Aorta (tissue), 5 donors: ENCODE results near the gene HIPK2. TPM values are rescaled to one million over a fixed set of nuclear protein-coding genes. Genes with fewer than 3 reads are reported as not detected.

Experiments
- ATAC-seq: fragments of 200-7000 bp; cut with Tn5 transposase; one replicate; pipeline ENCODE4 v1.9.1; 2022; ENCODE audit warnings: moderate library complexity; ENCODE audit not compliant: low FRiP score
- DNase-seq, 2 donors: peaks; one replicate each; pipeline ENCODE4 v3.0.0-alpha.2; 2020
- H3K27ac ChIP-seq, 2 donors: one replicate each; pipeline ENCODE4 v1.5.1; 2013; ENCODE audit warnings: low read length in 2 of 2, mild to moderate bottlenecking in 2 of 2, moderate library complexity in 2 of 2, control low read depth in 1 of 2, inconsistent platforms in 1 of 2, low read depth in 1 of 2
- H3K27me3 ChIP-seq, 2 donors: one replicate each; pipeline ENCODE4 v1.6.1; 2013; ENCODE audit warnings: control low read depth in 1 of 2, low read length in 1 of 2, mild to moderate bottlenecking in 1 of 2, moderate library complexity in 1 of 2; ENCODE audit not compliant: insufficient read depth in 2 of 2, control insufficient read depth in 1 of 2
- H3K36me3 ChIP-seq, 2 donors: one replicate each; pipeline ENCODE4 v1.6.1; 2013; ENCODE audit warnings: control low read depth in 1 of 2, low read length in 1 of 2, mild to moderate bottlenecking in 1 of 2; ENCODE audit not compliant: insufficient read depth in 2 of 2, control insufficient read depth in 1 of 2
- H3K4me1 ChIP-seq, 2 donors: one replicate each; pipeline ENCODE4 v1.6.1; 2013; ENCODE audit warnings: low read length in 2 of 2, control low read depth in 1 of 2, mild to moderate bottlenecking in 1 of 2, moderate library complexity in 1 of 2; ENCODE audit not compliant: insufficient read depth in 2 of 2, control insufficient read depth in 1 of 2
- H3K4me3 ChIP-seq, 2 donors: one replicate each; pipeline ENCODE4 v1.5.1; 2013; ENCODE audit warnings: low read length in 2 of 2, control low read depth in 1 of 2, mild to moderate bottlenecking in 1 of 2
- H3K9me3 ChIP-seq: one replicate; pipeline ENCODE4 v1.6.1; 2013; ENCODE audit warnings: mild to moderate bottlenecking, low read length; ENCODE audit not compliant: control insufficient read depth
- WGBS, 2 donors: extraction: QIAGEN DNeasy Blood & Tissue Kit; methylation state at CpG; one replicate each; pipeline ENCODE4 v1.1.7; 2013; 5-methylcytosine and 5-hydroxymethylcytosine counted together
- intact Hi-C, 2 donors: fragments of 100-400 bp; cut with DNase I; formaldehyde crosslinking; loops; one replicate each; pipeline versions ENCODE4 v1.14.2 to v1.15.0; 2022
- polyA plus RNA-seq, 2 donors: library from polyadenylated mRNA; stranded (reverse); fragments of 200-250 nt; gene quantifications; one replicate each; pipeline ENCODE4 v1.2.3, GENCODE V29; 2013
- total RNA-seq, 2 donors: library from RNA; stranded (reverse); fragmentation: NEBNext Ultra II Directional; extraction: Animal tissue kit (Norgen Biotek cat#: 25700); gene quantifications; one replicate each; pipeline ENCODE4 v1.2.1, GENCODE V29; 2021
- donor health status: healthy with polysubstance abuse.
- donor health status: Bipolar disorder and iron deficiency.
- donor health status: DM: no; HTN: no; CAD: no.
- donor health status: DM: no; HTN: no; CAD: no.
- donor health status: DM: yes; HTN: yes; CAD: no.

HIPK2 gene
- total and polyA plus RNA-seq, 4 donors = 9.4 to 108 (median 23.9) TPM

DNA sequence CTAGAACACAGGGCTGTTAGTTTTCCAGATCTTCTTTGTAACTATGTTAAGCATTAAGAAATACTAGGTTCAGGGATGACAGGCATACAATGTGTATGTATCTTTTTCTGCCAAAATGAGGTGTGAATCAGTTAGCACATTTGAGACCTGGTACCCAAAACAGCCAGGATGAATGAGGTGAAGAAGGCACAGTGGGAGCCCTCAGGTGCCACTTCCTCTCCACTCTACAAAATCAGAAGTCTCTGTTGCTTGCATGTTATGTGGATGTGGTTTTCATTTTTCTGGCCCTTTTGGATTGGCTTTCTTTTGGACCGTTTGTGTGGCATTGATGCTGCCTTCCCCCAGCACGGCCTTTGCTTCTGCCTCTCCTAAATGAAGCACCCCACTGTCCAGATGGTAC lies 35.9 kb upstream of the HIPK2 start:
- 89 to 96% methylated on average over 2 of the region's 2 CpGs for WGBS, 2 donors
- no peaks in the 10 kb centered on the region for H3K36me3 ChIP-seq
- DNase-seq = no peak
- H3K27me3 ChIP-seq = no peaks in the 10 kb centered on the region
- no peak overlapping the region for H3K27ac ChIP-seq
- no peaks in the 10 kb centered on the region for H3K4me1 ChIP-seq
- intact Hi-C loops = no loop called here
- no peaks in the 10 kb centered on the region for H3K9me3 ChIP-seq
- no peak overlapping the region for H3K4me3 ChIP-seq
- ATAC-seq = no peak

GRCh38 chr7:139813151-139813550 lies 35.4 kb upstream of the HIPK2 start:
- H3K4me3 ChIP-seq = no peak overlapping the region
- no peaks in the 10 kb centered on the region for H3K27me3 ChIP-seq
- intact Hi-C loops = no loop called here
- WGBS, 2 donors = 96 to 97% methylated on average over 6 of the region's 6 CpGs
- H3K36me3 ChIP-seq = no peaks in the 10 kb centered on the region
- H3K27ac ChIP-seq = no peak overlapping the region
- H3K4me1 ChIP-seq = no peaks in the 10 kb centered on the region
- DNase-seq (no peak), ATAC-seq (no peak)
- H3K9me3 ChIP-seq = no peaks in the 10 kb centered on the region

DNA sequence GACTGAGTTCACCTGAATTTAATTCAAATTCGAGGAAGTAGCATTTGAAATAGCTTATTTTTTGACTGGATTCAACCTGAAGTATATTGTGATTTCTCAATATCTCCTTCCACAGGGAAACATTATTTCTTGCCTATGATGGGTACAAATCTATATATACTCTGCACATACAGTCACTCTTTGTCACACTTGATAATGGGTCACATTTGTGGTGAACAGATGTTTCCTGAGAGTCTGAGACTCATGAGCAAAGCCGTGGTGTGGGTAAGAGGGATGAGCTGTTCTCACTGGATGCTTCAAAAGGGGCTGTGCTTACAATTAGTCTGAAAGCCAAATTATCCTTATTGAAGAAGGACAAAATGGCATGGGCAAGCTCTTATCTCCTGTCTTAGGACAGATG lies 33.3 kb upstream of the HIPK2 start:
- no peak for DNase-seq
- no peaks in the 10 kb centered on the region for H3K4me1 ChIP-seq
- H3K27ac ChIP-seq = no peak overlapping the region
- H3K4me3 ChIP-seq = no peak overlapping the region
- intact Hi-C loops = no loop called here
- no peaks in the 10 kb centered on the region for H3K36me3 ChIP-seq
- whole genome bisulfite sequencing, 2 donors = 59 to 66% methylated on average over 2 of the region's 2 CpGs
- ATAC-seq = no peak
- H3K27me3 ChIP-seq = no peaks in the 10 kb centered on the region
- no peaks in the 10 kb centered on the region for H3K9me3 ChIP-seq

DNA sequence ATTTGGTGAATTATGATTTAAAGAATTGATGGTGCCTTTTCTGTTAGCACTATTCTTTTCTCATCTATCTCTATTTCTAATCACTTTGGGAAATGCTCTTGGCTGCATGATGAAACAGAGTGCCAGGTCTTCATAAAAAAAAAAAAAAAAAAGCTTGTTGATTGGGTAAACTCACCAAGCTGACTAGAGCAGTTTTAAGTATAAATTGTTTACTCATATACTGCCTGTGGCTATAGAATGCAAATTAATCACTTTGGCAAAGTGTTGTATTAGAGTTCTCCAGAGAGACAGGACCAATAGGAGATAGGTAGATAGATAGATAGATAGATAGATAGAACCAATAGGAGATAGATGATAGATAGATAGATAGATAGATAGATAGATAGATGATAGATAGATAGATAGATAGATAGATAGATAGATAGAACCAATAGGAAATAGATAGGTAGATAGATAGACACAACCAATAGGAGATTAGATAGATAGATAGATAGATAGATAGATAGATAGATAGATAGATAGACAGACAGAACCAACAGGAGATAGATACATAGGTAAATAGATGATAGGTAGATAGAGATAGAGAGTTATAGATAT lies 31.1 kb upstream of the HIPK2 start:
- Histone ChIP-seq H3K9me3 (no peaks in the 10 kb centered on the region), H3K27ac (no peak overlapping the region), H3K4me3 (no peak overlapping the region), H3K36me3 (no peaks in the 10 kb centered on the region), H3K4me1 (no peaks in the 10 kb centered on the region), H3K27me3 (no peaks in the 10 kb centered on the region)
- DNase-seq (no peak), ATAC-seq (no peak)
- intact Hi-C loops = no loop called here

DNA sequence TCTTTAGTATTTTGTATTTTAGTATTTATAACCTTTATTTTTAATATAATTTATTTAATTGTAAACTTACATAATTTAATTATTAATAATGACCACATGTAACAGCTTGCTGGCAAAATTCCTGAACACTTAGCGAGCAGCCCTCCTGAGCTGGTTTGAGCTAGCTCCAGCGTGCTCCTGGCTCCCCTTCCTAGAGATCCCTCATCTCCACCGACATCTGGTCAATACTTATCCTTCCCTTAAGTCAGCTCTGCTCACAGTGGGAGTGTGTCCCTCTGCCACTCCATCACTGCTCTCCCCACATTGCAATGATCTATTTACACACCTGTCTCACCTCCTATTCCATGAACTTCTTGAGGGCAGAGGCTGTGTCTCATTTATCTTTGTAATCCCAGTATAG lies 30.6 kb upstream of the HIPK2 start:
- 85 to 91% methylated on average over 3 of the region's 3 CpGs for WGBS, 2 donors
- intact Hi-C loops = no loop called here
- no peak overlapping the region for H3K4me3 ChIP-seq
- no peaks in the 10 kb centered on the region for H3K27me3 ChIP-seq
- no peaks in the 10 kb centered on the region for H3K9me3 ChIP-seq
- ATAC-seq (no peak), DNase-seq (no peak)
- H3K27ac ChIP-seq = no peak overlapping the region
- H3K4me1 ChIP-seq = no peaks in the 10 kb centered on the region
- H3K36me3 ChIP-seq = no peaks in the 10 kb centered on the region

- H3K4me3 ChIP-seq = no peak overlapping the region
- 81 to 85% methylated on average over 3 of the region's 3 CpGs for WGBS, 2 donors
- DNase-seq (no peak), ATAC-seq (no peak)
- no peaks in the 10 kb centered on the region for H3K4me1 ChIP-seq
- no peaks in the 10 kb centered on the region for H3K9me3 ChIP-seq
- no peak overlapping the region for H3K27ac ChIP-seq
- H3K27me3 ChIP-seq = no peaks in the 10 kb centered on the region
- intact Hi-C loops = no loop called here
- H3K36me3 ChIP-seq = no peaks in the 10 kb centered on the region
Observed at GRCh38 chr7:139807009-139807408, 29.2 kb upstream of the HIPK2 start.

DNA sequence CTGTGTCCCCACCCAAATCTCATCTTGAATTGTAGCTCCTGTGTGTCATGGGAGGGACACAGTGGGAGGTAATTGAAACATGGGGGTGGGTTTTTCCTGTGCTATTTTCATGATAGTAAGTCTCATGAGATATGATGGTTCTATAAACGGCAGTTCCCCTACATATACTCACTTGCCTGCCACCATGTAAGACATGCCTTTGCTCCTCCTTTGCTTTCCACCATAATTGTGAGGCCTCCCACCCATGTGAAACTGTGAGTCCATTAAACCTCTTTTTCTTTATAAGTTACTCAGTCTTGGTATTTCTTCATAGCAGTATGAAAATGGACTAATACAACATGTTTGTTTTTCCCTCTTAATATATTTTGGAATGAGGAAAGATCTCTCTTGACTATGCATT lies 26.8 kb upstream of the HIPK2 start:
- intact Hi-C loops = no loop called here
- H3K27ac ChIP-seq = no peak overlapping the region

DNA sequence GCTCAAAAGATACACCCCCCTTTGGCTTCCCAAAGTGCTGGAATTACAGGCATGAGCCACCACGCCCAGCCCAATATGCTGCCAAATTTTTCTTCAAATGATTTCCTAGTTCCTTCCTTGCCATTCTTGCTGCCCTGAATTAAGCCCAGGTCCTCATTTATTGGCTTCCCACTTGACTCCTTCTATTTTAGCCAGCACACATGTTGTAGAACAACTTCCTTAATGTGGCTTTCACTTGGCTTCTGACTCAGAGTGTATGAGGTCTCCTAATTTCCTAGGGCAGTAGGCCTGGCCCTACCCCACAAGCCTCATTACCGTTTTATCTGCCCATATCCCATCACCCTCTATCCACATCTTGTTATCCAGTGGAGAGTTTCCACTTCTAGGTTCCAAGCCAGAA lies 21.8 kb upstream of the HIPK2 start:
- ATAC-seq (no peak), DNase-seq (no peak)
- Histone ChIP-seq H3K36me3 (no peaks in the 10 kb centered on the region), H3K27me3 (no peaks in the 10 kb centered on the region), H3K4me3 (no peak overlapping the region), H3K27ac (no peak overlapping the region), H3K4me1 (no peaks in the 10 kb centered on the region), H3K9me3 (no peaks in the 10 kb centered on the region)
- intact Hi-C loops = no loop called here
- WGBS, 2 donors = 72 to 80% methylated on average over 2 of the region's 2 CpGs

More for the DNA sequence above, 26.8 kb upstream of the HIPK2 start:
- H3K36me3 ChIP-seq = no peaks in the 10 kb centered on the region
- ATAC-seq = no peak
- no peak overlapping the region for H3K4me3 ChIP-seq
- no peaks in the 10 kb centered on the region for H3K4me1 ChIP-seq
- no peaks in the 10 kb centered on the region for H3K27me3 ChIP-seq
- DNase-seq = no peak
- WGBS, 2 donors = 83 to 92% methylated on average over 1 of the region's 1 CpG
- no peaks in the 10 kb centered on the region for H3K9me3 ChIP-seq

- Histone ChIP-seq H3K27me3 (no peaks in the 10 kb centered on the region), H3K36me3 (no peaks in the 10 kb centered on the region), H3K27ac (no peak overlapping the region), H3K9me3 (no peaks in the 10 kb centered on the region), H3K4me3 (no peak overlapping the region), H3K4me1 (no peaks in the 10 kb centered on the region)
- 75 to 94% methylated on average over 4 of the region's 4 CpGs for WGBS, 2 donors
- ATAC-seq (no peak), DNase-seq (no peak)
- intact Hi-C loops = no loop called here
Observed at GRCh38 chr7:139798892-139799291, 21.1 kb upstream of the HIPK2 start.
